B cell (primary cell): ENCODE measurements around the gene PPP3CA. TPM values are rescaled to one million over a fixed set of nuclear protein-coding genes. Genes with fewer than 3 reads are reported as not detected.
A peak's percentile ranks its signal among the peaks of the same experiment; 100 is the strongest.
"Not testable (repeated sequence)": the region's sequence is repeated elsewhere in the genome, so short reads cannot be mapped to it uniquely, and the experiment has no call there.

Experiments used
- ATAC-seq: fragments of 200-7000 bp; cut with Tn5 transposase; one replicate; pipeline ENCODE4 v1.10.0; 2021; ENCODE audit warnings: low read depth, mild to moderate bottlenecking, moderate number of reproducible peaks, moderate library complexity
- CTCF ChIA-PET: fragments of 350-600 bp; sonication (Branson Sonifier 250); formaldehyde crosslinking; loops from one replicate; lab custom pipeline; 2021; ENCODE audit warnings: antibody characterized with exemption, inconsistent platforms; lab: Charles Lee
- POLR2A ChIA-PET: fragments of 350-600 bp; sonication (Branson Sonifier 250); formaldehyde crosslinking; loops from one replicate; lab custom pipeline; 2021; ENCODE audit warnings: antibody characterized with exemption; lab: Charles Lee
- DNase-seq: peaks from one replicate; pipeline ENCODE4 v3.0.0; 2013
- H2AFZ ChIP-seq: 2 replicates; pipeline ENCODE4 v1.6.1; 2012; ENCODE audit warnings: mild to moderate bottlenecking, low read depth, low read length; ENCODE audit not compliant: insufficient read depth, poor library complexity, severe bottlenecking
- H3K27ac ChIP-seq, 2 donors: 1 replicate in 1 of 2; 2 replicates in 1 of 2; pipeline ENCODE4 v1.5.1; 2012 to 2013; ENCODE audit warnings: low read length in 2 of 2, mild to moderate bottlenecking in 2 of 2, moderate library complexity in 1 of 2
- H3K27me3 ChIP-seq, 4 experiments: fragments of 200-600 bp in 1 of 4; sonication (generic) in 1 of 4; replicated peaks in 1 of 4; 1 replicate in 2 of 4; 2 replicates in 2 of 4; pipeline versions ENCODE4 v1.6.1 to v1.7.0; 2013 to 2016; ENCODE audit warnings: low read length in 3 of 4, mild to moderate bottlenecking in 2 of 4, mixed read lengths in 1 of 4, moderate library complexity in 1 of 4; ENCODE audit not compliant: insufficient read depth in 4 of 4, control insufficient read depth in 3 of 4; ENCODE audit errors: control extremely low read depth in 1 of 4
- H3K36me3 ChIP-seq, 2 experiments: replicated peaks in 1 of 2; 1 replicate in 1 of 2; 2 replicates in 1 of 2; pipeline versions ENCODE4 v1.6.1 to v1.7.1; 2013; ENCODE audit warnings: low read length in 1 of 2; ENCODE audit not compliant: insufficient read depth in 2 of 2, control insufficient read depth in 1 of 2; ENCODE audit errors: control extremely low read depth in 1 of 2, extremely low read depth in 1 of 2
- H3K4me1 ChIP-seq, 2 donors: fragments of 200-600 bp in 1 of 2; sonication (generic) in 1 of 2; 1 replicate in 1 of 2; 2 replicates in 1 of 2; pipeline versions ENCODE4 v1.5.1 to v1.6.1; 2013 to 2017; ENCODE audit warnings: low read length in 2 of 2; ENCODE audit not compliant: control insufficient read depth in 2 of 2, insufficient read depth in 2 of 2
- H3K4me2 ChIP-seq: replicated peaks from 2 replicates; pipeline ENCODE3; 2012; ENCODE audit warnings: mild to moderate bottlenecking, low read depth, low read length; ENCODE audit not compliant: poor library complexity, severe bottlenecking
- H3K4me3 ChIP-seq, 5 experiments: fragments of 200-600 bp in 1 of 5; sonication (generic) in 1 of 5; 1 replicate in 3 of 5; 2 replicates in 2 of 5; pipeline versions ENCODE4 v1.5.1 to v1.7.0; 2011 to 2016; ENCODE audit warnings: low read length in 4 of 5, mild to moderate bottlenecking in 4 of 5, low read depth in 2 of 5, control low read depth in 1 of 5, moderate library complexity in 1 of 5; ENCODE audit not compliant: insufficient read depth in 1 of 5; ENCODE audit errors: control extremely low read depth in 1 of 5, extremely low read depth in 1 of 5
- H3K79me2 ChIP-seq: fragments of 200-600 bp; sonication (generic); one replicate; pipeline ENCODE4 v1.6.0; 2016; ENCODE audit warnings: low read length; ENCODE audit not compliant: control insufficient read depth, insufficient read depth
- H3K9ac ChIP-seq: fragments of 200-600 bp; sonication (generic); 2 replicates; pipeline ENCODE4 v1.6.1; 2017; ENCODE audit warnings: mild to moderate bottlenecking, low read length, moderate library complexity
- H3K9me3 ChIP-seq, 3 donors: one replicate each; pipeline versions ENCODE4 v1.6.1 to v1.7.1; 2013; ENCODE audit warnings: low read length in 2 of 3; ENCODE audit not compliant: control insufficient read depth in 2 of 3, insufficient read depth in 1 of 3; ENCODE audit errors: control extremely low read depth in 1 of 3
- H4K20me1 ChIP-seq: 2 replicates; pipeline ENCODE4 v1.6.0; 2012; ENCODE audit warnings: mild to moderate bottlenecking, low read length; ENCODE audit not compliant: insufficient read depth, control insufficient read depth, poor library complexity, severe bottlenecking
- H3K27ac Mint-ChIP-seq: one replicate; pipeline ENCODE4 v1.8.0; 2021; ENCODE audit warnings: mixed read lengths
- H3K27me3 Mint-ChIP-seq: one replicate; pipeline ENCODE4 v1.8.0; 2021; ENCODE audit warnings: mixed read lengths
- H3K4me1 Mint-ChIP-seq: one replicate; pipeline ENCODE4 v1.8.0; 2021; ENCODE audit warnings: mixed read lengths
- H3K4me3 Mint-ChIP-seq: one replicate; pipeline ENCODE4 v1.8.0; 2021; ENCODE audit warnings: mixed read lengths
- H3K9me3 Mint-ChIP-seq: one replicate; pipeline ENCODE4 v1.8.0; 2022; ENCODE audit warnings: mixed read lengths; ENCODE audit not compliant: insufficient read depth
- EZH2 ChIP-seq: IDR thresholded peaks from 2 replicates; pipeline ENCODE4 v1.6.1; 2012; ENCODE audit warnings: borderline replicate concordance, low read depth, mild to moderate bottlenecking, moderate library complexity, low read length; ENCODE audit not compliant: insufficient read depth, poor library complexity, severe bottlenecking
- WGBS: methylation state at CpG from one replicate; pipeline ENCODE4 v1.1.5; 2013; ENCODE audit warnings: missing lambda C conversion rate; ENCODE audit not compliant: insufficient coverage; 5-methylcytosine and 5-hydroxymethylcytosine counted together
- intact Hi-C: fragments of 100-400 bp; cut with micrococcal nuclease; formaldehyde crosslinking; loops from one replicate; pipeline ENCODE4 v1.10.0; 2022
- polyA plus RNA-seq: library from polyadenylated mRNA; depleted of rRNA; stranded (reverse); fragments of >200 nt; gene quantifications from 2 replicates; pipeline ENCODE4 v1.2.3, GENCODE V29; 2012
- total RNA-seq, 2 donors: library from RNA; stranded (reverse); fragments of 120-200 nt in 1 of 2; gene quantifications; 1 replicate in 1 of 2; 2 replicates in 1 of 2; pipeline versions ENCODE4 v1.2.3 to v1.2.4, GENCODE V29; 2013 to 2022
- TF ChIP-seq, protein P1 (sequence below): fragments of 200-600 bp; IDR thresholded peaks from one replicate; pipeline ENCODE4 v1.8.0; 2022; ENCODE audit warnings: antibody characterized with exemption, mild to moderate bottlenecking

The PPP3CA gene
- total and polyA plus RNA-seq, 2 donors (not counting 1 experiment from before 2014, with no cell fraction given), result 14.3 to 85.1 TPM

DNA sequence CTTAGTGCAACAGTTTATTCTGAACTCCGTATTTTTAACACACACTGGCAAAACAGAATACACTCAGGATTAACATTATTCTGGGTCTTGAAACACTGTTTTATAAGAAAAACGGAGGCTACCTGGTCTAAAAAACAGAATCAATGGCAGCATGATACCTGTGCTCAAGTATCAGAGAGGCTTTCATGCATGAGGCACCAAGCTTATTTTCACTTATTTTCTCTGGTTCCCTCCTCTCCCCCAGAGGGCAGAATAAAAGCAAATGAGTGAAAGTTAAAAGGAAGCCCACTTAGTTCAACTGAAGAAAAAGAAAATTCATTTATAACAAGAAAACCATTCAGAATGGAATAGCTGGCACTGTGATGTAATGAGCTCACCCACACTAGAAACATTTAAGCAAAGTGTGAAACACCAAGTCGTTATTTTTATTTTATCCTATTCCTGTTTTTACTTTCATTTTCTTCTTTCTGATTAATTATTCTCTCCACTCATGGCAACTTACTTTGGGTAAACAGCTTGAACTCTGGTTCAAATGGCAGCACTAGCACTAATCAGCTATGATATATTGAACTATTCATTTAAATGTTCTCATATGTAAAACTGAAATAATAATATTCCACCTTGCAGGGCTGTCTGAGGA, 211.8 kb downstream of the PPP3CA start:
- no peaks in the 10 kb centered on the region for H3K27me3 ChIP-seq
- peak overlapping the region in 3 of 5 experiments; percentile 10 to 45 (median 15) for H3K4me3 ChIP-seq
- peak overlapping the region; percentile 58 for H3K4me2 ChIP-seq
- POLR2A ChIA-PET, result interaction anchor here (0.6 to 0.7 kb wide), 2 partner anchors 214 to 1029 kb away, joined by 3 read pairs; no protein-coding TSS in a partner anchor
- no peaks in the 10 kb centered on the region for H3K36me3 ChIP-seq
- peak overlapping the region; percentile 34 to 44 for H3K27ac ChIP-seq
- H2AFZ ChIP-seq, result peak overlapping the region; percentile 11
- ATAC-seq, result peak; percentile 24
- H3K9ac ChIP-seq, result peak overlapping the region; percentile 37
- no peak for TF ChIP-seq EZH2
- TF ChIP-seq, protein P1, sequence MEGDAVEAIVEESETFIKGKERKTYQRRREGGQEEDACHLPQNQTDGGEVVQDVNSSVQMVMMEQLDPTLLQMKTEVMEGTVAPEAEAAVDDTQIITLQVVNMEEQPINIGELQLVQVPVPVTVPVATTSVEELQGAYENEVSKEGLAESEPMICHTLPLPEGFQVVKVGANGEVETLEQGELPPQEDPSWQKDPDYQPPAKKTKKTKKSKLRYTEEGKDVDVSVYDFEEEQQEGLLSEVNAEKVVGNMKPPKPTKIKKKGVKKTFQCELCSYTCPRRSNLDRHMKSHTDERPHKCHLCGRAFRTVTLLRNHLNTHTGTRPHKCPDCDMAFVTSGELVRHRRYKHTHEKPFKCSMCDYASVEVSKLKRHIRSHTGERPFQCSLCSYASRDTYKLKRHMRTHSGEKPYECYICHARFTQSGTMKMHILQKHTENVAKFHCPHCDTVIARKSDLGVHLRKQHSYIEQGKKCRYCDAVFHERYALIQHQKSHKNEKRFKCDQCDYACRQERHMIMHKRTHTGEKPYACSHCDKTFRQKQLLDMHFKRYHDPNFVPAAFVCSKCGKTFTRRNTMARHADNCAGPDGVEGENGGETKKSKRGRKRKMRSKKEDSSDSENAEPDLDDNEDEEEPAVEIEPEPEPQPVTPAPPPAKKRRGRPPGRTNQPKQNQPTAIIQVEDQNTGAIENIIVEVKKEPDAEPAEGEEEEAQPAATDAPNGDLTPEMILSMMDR, result no peak
- Mint-ChIP-seq H3K9me3 (no peaks in the 10 kb centered on the region), H3K27me3 (no peaks in the 10 kb centered on the region), H3K4me3 (peak overlapping the region; percentile 69), H3K4me1 (peaks cover 79% of the 10 kb centered on the region), H3K27ac (peak overlapping the region; percentile 28)
- CTCF ChIA-PET, result interaction anchor here (0.5 to 0.8 kb wide), 2 partner anchors 32 to 183 kb away, joined by 3 read pairs; no protein-coding TSS in a partner anchor
- peaks cover 28 to 30% of the 10 kb centered on the region in 2 donors for H3K4me1 ChIP-seq
- DNase-seq, result no peak
- peaks cover 7% of the 10 kb centered on the region for H4K20me1 ChIP-seq
- intact Hi-C loops, result loop anchor here (1.0 to 2.0 kb wide), 2 partner anchors 9 to 13 kb away; no protein-coding TSS in a partner anchor
- H3K79me2 ChIP-seq, result peaks cover 98% of the 10 kb centered on the region
- no CpG with 5 or more reads among the region's 3 CpGs for WGBS
- peaks cover 0 to 4% (median 2%) of the 10 kb centered on the region in 3 donors for H3K9me3 ChIP-seq

DNA sequence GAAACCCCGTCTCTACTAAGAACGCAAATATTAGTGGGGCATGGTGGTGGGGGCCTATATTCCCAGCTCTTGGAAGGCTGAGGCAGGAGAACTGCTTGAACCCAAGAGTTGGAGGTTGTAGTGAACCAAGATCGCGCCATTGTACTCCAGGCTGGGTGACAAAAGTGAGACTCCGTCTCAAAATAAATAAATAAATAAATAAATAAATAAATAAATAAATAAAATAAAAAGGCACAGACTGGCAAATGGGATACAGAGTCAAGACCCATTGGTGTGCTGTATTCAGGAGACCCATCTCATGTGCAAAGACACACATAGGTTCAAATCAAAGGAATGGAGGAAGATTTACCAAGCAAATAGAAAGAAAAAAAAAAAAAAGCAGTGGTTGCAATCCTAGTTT, 216.3 kb downstream of the PPP3CA start:
- ATAC-seq, DNase-seq, H3K27ac Mint-ChIP-seq, intact Hi-C loops, H3K4me2 ChIP-seq, H3K27me3 ChIP-seq, POLR2A ChIA-PET, H3K27ac ChIP-seq, H3K9me3 Mint-ChIP-seq, H3K4me3 Mint-ChIP-seq, H3K36me3 ChIP-seq, H3K27me3 Mint-ChIP-seq, H3K4me3 ChIP-seq, H4K20me1 ChIP-seq, H3K9ac ChIP-seq, H2AFZ ChIP-seq: not testable (repeated sequence)
- no CpG with 5 or more reads among the region's 5 CpGs for WGBS
- Histone ChIP-seq H3K79me2 (peaks cover 99% of the 10 kb centered on the region), H3K9me3 (peaks cover 0 to 17% (median 2%) of the 10 kb centered on the region in 3 donors), H3K4me1 (peaks cover 51 to 53% of the 10 kb centered on the region in 2 donors)
- CTCF ChIA-PET, result interaction anchor here (0.7 kb wide), 1 partner anchor 40 kb away, joined by 4 read pairs; no protein-coding TSS in a partner anchor
- H3K4me1 Mint-ChIP-seq, result peaks cover 91% of the 10 kb centered on the region

DNA sequence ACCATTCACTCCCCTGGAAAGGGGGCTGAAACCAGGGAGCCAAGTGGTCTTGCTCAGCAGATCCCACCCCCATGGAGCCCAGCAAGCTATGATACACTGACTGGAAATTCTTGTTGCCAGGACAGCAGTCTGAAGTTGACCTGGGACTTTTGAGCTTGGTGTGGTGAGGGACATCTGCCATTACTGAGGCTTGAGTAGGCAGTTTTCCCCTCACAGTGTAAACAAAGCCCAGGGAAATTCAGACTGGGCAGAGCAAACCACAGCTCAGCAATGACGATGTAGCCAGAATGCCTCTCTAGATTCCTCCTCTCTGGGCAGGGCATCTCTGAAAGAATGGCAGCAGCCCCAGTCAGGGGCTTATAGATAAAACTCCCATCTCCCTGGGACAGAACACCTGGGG, 218.4 kb downstream of the PPP3CA start:
- H3K9ac ChIP-seq, H3K36me3 ChIP-seq, H3K9me3 Mint-ChIP-seq, H2AFZ ChIP-seq, ATAC-seq, H4K20me1 ChIP-seq, intact Hi-C loops, H3K27me3 ChIP-seq, H3K27me3 Mint-ChIP-seq, CTCF ChIA-PET, POLR2A ChIA-PET, H3K4me3 Mint-ChIP-seq, H3K4me3 ChIP-seq, DNase-seq: not testable (repeated sequence)
- Histone ChIP-seq H3K4me2 (peak overlapping the region; percentile 50), H3K4me1 (peaks cover 45 to 57% of the 10 kb centered on the region in 2 donors), H3K27ac (peak overlapping the region in 1 of 2 donors; percentile 29), H3K79me2 (peaks cover 99% of the 10 kb centered on the region), H3K9me3 (peaks cover 0 to 17% (median 2%) of the 10 kb centered on the region in 3 donors)
- H3K27ac Mint-ChIP-seq, result peak overlapping the region; percentile 46
- WGBS, result 71% methylated on average over 1 of the region's 1 CpG
- H3K4me1 Mint-ChIP-seq, result peaks cover 88% of the 10 kb centered on the region
